ENCODE measurements around the gene KCNAB3.

Gene KCNAB3

DNA sequence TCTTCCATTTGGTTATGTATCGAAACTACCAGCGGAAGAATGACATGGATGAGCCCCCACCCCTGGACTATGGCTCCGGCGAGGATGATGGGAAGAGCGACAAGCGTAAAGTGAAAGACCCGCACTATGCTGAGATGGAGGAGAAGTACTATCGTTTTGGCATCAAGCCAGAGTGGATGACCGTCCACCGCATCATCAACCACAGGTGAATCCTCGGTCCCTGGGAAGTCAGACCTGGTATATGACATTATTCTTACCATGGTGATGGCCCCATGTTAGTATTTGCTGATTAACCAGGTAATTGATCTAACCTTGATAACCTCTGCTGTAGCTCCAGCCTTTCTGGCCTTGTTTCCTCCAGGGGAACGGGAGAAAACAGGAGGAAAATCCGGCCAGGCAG, 32.6 kb downstream of the KCNAB3 start:
- DNase-seq = no peak

DNA sequence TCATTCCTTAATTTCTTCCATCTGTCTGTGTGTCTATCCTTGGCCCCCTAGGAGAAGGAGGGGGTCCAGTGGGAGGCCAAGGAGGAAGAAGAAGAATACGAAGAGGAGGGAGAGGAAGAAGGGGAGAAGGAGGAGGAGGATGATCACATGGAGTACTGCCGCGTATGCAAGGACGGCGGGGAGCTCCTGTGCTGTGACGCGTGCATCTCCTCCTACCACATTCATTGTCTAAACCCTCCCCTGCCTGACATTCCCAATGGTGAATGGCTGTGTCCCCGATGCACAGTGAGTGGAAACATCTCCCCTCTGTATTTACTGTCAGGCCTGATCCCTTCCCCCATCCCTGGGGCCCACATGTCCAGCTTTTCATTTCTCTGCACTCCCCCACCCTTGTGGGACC, 34.8 kb downstream of the KCNAB3 start:
- no peak for DNase-seq

DNA sequence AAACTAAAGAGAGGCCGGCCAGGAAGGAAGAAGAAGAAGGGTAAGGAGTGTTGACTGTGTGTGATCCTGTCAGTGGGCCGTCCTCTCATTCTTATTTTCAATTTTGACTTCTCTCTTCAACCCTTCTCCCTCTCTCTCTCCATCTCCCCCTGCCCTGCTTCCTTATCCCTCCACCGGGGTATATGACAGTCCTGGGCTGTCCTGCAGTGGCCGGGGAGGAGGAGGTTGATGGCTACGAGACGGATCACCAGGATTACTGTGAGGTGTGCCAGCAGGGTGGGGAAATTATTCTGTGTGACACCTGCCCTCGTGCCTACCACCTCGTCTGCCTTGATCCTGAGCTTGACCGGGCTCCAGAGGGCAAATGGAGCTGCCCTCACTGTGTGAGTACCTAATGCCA, 35.4 kb downstream of the KCNAB3 start:
- no peak for DNase-seq

DNA sequence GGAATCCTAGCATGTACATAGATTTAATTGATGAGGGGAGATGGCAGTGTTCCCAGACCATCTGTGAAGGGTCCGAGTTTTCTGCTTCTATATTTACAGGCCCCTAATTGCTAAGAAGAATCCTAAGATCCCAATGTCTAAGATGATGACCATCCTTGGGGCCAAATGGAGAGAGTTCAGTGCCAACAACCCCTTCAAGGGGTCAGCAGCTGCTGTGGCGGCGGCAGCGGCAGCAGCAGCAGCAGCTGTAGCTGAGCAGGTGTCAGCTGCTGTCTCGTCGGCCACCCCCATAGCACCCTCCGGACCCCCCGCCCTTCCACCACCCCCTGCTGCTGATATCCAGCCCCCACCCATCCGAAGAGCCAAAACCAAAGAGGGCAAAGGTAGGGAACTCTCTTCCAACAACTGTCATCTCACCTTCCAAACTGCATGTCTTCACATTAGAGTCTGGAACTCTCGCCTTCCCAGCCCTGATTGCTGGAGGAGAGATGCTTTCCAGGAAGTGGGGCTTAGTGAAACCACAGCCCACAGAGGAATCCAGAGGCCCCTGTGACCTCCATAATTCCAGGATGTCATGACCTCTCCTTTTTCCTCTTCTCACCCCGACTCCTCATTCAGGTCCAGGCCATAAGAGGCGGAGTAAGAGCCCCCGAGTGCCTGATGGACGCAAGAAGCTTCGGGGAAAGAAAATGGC, 36.3 kb downstream of the KCNAB3 start:
- no peak for DNase-seq

DNA sequence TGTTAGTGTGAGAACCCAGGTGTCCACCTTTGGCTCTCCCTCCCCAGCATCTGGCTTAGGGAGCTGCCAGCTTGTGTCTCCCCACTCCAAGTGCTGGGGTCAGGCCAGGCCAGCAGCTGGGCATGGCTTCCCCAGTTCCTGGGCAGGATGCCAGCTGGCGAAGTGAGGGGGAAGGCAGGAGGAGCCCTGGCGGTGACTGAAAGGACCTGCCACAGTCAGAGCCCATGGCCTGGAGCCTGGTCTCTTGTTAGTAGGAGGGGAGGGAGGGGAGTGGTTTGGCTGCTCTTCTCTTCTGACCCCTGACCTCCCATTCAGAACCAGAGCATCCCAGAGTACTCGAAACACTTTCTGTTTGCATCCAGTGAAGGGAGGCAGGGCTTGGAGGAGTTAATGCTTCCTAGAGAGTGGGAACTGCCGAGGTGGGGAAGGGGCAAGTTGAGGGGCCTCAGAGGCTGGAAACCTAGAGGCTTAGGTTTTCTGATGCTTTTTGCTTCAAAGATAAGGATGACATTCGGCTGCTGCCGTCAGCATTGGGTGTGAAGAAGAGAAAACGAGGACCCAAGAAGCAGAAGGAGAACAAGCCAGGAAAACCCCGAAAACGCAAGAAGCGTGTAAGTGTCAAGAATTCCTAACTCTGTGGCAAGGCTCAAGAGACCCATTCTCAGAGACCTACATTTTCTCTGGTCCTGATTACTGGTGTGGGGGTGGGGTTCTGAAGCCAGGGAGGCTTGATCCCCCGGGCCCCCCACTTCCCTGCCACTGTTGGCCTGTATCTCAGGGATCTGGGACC, 40.3 kb downstream of the KCNAB3 start:
- peak; percentile 58 for DNase-seq

DNA sequence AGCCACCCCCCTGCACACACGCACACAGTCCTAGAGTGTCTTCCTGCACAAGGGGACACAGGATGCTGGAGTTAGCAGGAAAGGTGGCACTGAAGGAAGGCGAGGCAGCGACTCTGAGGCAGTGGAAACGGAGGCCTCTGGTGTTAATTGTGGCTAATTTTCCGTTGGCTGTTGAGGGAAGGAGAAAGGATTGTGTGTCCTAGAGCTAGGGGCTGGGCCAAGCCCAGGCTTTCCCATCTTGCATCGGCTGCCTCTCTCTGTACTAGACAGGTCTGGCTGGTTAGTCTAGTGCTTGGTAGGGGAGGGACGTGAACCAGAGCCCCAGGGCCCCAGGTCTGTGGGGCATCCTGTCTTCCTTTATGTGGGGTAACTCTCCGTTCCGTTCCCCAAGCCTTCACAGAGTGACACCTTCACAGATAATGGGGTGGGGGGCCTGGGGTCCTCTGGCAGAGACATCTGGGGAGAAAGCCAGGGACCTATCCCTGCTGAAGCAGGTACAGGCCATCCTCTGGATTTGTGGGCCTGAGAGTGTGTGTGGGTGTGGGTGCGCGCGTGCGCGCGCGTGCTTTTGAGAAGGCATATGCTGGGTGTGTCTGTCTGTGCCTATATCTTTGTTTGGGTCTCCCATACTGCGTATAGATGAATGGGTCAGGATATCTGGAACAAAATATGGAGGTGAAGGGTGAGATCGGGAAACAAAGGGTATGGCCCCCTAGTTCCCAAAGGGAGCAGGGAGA, 41.3 kb downstream of the KCNAB3 start, which contains the start of gene CHD3:
TSS of gene CHD3 (plus strand) at position 606 of the 737 bp plus-strand sequence. CDS start 212 bp downstream, outside the sequence.
- DNase-seq = peak; percentile 59

DNA sequence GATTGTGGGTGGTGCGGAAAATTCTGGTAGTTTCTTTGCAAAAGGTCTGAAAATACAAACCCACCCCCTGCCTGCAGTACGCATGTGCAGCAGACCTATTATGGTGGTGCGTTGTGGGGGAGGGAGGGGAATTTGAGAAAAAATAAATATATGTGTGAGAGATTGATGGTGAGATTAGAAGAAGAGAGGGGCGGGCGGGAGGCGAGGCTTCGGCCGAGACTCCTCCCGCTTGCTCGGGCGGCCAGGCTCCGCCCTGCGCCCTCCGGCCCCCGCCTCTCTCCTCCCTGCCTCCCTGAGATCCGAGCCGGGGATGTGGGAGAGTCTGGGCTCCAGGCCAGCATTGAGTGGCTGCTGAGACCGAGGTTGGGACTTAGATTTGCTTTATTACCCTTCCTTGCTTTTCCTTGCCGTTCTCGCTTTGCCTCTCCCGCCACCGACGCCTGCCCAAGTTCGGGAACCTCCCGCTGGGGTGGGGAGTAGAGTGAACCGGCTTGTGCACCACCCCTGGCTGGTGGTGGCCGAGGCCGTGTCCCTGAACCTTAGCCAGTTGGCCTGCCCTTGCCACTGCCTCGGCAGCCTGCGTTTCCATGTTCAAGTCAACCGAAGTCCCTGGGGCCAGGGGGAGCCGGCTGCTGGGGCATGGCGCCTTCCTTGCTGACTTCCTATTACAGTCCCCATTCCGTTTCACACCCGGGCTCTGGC, 42.0 kb downstream of the KCNAB3 start:
- DNase-seq = peak; percentile 95

DNA sequence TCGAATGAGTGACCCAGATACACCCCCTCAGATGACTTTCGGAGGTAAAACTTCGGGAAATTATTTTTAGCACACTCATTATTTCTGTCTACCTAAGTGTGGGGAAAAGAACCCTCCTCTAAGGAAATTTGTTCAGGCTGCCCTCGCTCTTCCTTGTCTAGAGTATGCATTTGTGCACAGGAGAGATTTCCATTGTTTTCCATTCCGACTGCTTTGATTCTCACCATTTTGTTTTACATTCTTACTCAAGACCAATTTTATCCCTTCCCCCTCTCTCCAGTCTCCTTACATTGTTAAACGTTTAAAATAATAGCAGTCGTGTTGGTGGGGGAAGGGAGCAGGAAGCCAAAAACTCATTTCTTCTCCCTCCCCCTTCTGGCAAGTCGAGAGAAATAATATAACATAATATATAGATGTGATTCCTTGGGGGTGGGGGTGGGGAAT, 42.6 kb downstream of the KCNAB3 start:
- no peak for DNase-seq

DNA sequence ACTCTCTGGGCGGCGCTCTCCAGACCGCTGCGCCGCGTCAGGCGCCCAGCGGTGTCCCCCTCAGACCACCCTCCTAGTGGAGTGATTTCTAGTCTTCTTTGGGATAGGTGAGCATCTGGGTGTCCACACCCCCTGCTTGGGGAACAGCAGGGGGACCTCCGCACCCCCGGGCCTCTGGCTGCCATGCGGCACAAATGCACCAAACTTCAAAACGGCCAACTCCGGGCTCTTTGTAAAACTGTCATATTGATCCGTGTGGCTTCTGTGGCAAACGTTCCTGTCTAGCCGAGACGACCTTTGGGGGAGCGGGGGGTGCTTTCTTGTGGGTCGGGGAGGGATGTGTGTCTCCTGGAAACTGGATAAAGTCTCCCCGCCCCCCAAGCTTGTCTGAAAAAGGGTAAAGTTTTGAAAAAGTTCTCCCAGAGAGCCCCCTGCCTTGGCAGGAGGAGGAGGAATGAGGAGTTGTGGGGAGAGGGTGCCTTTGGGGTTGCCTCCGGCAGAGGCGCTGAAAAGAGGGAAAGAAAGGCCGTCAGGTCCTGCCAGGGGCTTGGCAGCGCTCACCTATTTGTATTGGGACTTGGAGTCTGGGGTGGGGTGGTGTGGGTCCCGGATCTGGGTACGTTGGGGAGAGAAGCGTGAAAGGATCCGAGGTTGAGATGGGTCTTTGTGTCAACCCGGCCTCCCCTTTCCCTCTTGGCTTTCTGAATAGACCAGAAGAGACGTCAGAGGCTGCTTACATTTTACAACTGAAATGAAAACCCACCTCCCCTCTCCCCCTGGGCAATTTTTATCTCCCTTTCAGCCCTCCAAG, 43.2 kb downstream of the KCNAB3 start:
- peak; percentile 76 for DNase-seq

DNA sequence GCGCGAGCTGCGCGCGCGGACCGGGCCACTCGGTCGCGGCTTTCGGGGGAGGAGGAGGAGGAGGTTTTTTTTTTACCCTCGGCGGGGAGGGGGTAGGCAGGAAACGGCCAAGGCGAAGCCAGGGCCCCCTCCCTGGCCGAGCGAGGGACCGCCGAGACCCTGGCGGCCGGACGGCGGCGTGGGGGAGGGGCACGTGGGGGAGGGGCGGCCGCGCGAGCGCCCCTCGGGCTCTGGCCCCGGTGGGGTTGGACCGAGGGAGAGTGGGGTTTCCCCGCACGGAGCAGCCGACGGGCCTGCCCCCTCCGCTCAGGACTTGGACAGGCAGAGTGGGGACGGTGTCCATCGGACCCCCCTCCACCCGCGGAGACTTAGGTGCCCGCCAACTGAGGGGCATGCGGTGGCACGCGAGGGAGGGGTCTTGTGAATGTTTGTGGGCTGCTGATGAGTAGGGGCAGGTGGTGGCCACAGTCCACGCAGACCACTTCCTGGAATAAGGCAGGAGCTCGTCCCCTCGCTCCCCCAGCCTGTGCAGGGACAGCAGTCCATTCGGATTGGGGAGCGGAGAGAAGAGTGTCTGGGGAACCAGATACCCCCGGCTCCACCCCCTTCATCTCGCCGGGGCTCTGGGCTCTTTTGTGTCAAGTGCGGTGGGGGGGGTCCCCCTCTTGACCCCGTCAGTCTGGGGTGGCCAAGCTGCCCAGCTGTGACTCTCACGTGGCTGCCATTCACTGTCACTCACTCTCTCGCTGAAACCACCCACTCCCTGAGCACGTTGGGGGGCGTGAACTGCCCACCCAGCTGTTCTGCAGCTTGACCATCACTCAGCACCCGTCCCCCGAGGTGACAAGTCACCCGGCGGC, 44.1 kb downstream of the KCNAB3 start:
- peak; percentile 54 for DNase-seq

DNA sequence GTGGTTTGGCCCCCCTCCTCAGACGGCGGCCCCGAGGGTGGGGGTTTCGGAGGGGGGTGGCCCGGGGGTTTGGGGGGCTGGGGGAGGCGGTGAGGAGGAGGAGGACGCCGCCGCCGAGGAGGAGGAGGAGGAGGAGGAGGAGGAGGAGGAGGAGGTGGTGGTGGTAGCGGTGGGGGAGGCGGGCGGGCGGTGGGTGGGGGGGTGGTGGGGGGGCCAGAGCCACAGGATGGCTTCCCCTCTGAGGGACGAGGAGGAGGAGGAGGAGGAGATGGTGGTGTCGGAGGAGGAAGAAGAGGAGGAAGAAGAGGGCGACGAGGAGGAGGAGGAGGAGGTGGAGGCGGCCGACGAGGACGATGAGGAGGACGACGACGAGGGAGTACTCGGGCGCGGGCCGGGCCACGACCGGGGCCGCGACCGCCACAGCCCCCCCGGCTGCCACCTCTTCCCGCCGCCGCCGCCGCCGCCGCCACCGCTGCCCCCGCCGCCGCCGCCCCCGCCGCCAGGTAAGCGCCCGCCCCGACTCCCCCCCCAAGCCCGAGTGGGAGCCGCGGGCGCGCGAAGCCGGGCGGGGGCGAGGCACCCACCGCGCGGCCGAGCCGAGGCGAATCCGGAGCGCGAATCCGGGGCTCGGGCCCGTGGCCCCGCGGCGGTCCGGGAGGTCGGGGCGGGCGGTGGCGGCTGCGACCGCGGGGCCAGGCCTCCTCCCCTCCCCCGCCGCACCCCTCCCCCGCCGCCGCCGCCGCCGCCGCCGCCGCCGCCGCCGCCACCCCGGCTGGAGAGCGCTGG, 44.9 kb downstream of the KCNAB3 start:
- DNase-seq = peak; percentile 64

DNA sequence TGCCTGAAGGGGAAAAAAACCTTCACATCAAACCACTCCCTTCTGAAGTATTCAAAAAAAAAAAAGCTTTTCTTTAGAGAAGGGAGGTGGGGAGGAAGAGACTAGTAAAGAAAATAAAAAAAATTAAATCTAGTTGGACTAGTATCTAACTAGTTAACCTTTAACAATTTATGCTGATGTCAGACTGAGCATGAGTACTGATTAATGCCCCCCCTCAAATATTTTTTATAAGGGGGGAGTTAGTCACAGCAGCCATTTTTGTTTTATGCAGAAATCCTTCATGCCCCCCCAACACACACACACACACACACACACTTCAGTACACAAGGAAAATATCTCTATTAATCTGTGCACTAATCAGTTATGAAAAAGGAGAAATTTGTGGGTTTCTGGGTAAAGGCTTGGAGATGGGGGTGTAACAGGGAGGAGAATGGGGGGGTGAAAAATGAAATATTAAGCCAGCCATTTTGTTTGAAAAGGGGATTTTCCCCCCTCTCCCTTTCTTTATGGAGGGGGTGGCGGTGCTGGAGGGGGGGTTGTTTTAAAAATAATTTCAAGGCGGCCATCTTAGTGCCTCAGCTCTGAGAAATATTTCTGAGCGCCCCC, 45.8 kb downstream of the KCNAB3 start:
- peak; percentile 30 for DNase-seq

DNA sequence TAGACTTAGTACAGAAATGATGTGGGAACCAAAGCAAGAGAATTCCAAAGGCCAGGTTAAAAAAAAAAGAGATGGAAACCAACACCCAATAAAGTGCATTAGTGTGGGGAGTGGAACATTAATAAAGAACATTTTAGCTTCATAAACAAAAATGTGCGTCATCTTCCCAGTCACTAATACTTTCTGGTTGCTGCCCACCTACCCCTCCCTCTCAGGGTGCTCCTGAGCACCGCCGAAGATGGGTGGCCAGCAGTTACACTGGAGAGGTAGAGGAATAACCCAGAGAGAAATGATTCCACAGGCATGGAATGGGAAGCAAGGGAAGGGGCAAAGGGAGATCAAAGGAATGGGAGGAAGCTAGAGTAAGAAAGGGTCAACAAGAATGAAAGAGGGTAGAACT, 47.0 kb downstream of the KCNAB3 start:
- DNase-seq = no peak

DNA sequence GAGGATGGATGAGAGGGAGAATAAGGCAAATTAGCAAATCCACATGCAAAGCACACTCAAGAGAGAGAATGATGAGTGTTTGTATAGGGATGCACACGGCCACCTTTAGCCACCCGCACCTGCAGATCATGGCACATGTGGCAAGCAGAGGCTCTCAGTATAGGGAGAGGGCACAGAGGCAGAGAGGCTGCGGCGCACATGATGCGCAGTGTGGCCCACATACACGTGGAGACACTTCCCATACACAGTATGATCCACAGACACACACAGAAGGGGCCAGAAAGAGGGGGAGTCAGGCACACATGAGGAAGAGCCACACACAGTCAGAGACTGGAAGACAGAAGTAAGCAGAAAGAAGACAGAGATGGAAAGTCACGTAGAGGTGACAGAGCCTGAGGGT, 47.6 kb downstream of the KCNAB3 start:
- DNase-seq = no peak

DNA sequence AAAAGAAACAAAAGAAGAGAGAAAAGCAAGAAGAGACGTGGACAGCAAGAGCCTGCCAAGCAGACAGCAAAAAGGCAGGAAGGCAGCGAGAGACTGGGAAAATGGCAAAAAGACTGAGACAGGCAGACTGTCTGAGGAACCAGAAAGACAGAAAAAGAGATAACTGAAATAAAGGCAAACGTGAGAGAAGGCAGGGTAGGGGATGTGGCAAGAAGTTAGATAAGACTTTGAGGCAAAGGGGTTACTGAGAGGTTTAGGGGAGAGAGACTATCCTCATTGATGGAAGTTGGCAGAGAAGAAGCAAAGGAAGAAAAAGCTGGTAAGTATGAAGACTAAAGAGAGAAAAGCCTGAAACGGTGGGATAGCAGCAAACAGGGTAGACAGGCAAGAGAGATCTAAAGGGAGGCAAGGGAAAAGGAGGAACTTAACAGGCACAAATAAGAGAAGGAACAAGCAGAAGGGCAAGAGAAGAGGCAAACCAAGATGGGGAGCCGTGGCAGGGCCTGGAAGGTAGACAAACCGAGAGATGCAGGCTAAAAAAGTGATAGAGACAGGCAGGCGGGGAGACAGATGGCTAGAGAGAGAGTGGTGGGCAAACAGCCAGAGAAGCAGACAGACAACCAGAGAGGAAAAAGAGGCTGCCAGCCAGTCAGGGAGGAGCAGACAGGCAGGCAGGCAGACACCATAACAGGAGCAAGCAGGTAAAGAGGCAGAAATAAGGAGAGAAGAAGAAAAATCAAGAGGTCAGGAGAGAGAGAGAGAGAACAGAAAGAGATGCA, 48.2 kb downstream of the KCNAB3 start:
- DNase-seq = peak; percentile 49

DNA sequence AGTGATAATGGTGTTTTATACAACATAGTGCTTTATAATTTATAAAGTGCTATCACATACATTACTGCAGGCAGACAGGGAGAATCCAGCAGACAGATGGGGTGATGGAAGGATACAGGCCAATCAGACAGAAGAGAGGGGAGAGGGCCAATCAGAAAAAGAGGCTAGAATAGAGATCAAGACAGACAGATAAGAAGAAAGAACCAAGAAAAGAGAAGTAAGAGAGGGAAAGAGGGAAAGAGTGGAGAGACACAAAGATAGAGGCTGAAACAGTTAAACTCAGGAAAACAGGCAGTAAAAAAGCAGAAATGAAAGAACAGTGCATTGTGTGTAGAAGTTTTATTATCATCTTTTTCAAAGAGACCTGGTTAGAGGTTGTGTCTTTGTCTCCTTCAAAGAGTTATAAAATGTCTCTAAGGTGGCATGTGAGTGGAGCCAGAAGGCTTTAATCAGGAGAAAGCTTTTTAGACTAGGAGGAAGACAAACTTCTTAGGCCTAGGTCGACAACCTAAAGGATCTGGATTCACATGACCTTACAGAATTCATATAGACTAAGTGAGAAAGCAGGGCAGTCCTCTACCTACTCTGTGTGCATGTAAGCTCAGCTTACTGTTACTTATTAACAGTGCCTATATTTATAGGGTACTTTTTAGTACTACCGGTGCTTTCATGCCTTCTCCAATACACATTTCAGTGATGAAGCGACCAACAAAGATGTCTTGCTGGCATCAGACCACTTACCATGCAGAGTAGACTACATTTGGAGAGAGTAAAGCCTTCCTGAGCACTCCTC, 49.4 kb downstream of the KCNAB3 start:
- DNase-seq = no peak

DNA sequence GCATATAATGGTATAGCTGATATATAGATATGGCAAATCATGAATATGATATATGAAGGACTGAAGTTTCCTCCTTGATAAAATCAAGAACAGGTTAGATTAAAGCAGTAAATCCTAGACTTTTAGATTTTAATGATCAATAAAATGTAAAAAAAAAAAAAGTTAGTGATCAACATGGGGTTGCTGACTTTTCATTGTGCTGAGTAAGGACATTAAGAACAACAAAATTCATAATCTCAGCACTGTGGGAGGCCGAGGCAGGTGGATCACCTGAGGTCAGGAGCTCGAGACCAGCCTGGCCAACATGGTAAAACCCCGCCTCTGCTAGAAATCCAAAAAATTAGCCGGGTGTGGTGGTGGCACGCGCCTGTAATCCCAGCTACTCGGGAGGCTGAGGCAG, 51.4 kb downstream of the KCNAB3 start:
- DNase-seq = no peak

DNA sequence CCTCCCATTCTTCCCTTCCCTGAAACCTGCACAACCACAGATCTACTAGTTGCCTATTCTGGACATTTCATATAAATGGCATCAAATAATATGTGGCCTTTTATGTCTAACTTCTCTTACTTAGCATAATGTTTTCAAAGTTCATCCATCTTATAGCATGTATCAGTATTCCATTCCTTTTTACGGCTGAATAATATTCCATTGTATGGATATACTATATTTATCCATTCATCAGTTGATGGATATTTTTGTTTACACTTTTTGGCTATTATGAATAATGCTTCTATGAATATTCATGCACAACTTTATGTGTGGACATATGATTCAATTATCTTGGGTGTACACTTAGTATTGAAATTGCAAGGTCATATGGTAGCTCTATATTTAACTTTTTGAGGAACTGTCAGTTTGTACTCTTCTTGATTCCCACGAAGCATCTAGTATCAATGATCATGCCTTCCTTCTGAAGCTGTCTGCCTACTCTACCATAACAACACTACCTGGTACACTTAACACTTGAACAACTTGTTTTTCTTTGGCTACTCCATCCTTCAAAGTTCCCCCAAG, 53.8 kb downstream of the KCNAB3 start:
- DNase-seq = no peak
